OCI-LY3 (cell line): Measurements from ENCODE around the gene LCE3D.

ENCODE experiments used
- EZH2phosphoT487 ChIP-seq: fragments of 200-600 bp; shearing (Covaris generic); IDR thresholded peaks from 2 replicates; pipeline ENCODE4 v1.6.1; 2018; ENCODE audit warnings: antibody characterized with exemption, mixed run types, low read depth
- TF ChIP-seq, protein P1 (sequence below): fragments of 200-600, 300-600 bp; sonication (generic); IDR thresholded peaks from 2 replicates; pipeline ENCODE4 v1.5.1; 2014; ENCODE audit warnings: antibody characterized with exemption, low read length, low read depth

DNA sequence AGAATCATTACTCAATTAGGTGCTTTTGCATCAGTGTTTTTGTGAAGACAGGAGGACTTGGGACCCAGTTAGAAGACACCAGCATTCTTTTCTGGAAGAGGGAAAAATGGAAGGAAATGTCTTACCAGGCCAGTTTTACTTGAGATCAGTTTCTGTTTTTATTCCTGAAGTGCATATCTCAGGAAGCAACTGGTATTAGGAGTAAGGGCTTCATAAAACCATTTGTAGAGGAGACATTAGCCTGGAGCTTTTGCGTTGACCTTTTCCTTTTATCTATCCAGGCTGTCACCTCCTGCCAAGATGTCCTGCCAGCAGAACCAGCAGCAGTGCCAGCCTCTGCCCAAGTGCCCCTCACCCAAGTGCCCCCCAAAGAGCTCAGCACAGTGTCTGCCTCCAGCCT, 33.2 kb upstream of the LCE3D start, which contains the start of gene LCE3B:
- TF ChIP-seq, protein P1, sequence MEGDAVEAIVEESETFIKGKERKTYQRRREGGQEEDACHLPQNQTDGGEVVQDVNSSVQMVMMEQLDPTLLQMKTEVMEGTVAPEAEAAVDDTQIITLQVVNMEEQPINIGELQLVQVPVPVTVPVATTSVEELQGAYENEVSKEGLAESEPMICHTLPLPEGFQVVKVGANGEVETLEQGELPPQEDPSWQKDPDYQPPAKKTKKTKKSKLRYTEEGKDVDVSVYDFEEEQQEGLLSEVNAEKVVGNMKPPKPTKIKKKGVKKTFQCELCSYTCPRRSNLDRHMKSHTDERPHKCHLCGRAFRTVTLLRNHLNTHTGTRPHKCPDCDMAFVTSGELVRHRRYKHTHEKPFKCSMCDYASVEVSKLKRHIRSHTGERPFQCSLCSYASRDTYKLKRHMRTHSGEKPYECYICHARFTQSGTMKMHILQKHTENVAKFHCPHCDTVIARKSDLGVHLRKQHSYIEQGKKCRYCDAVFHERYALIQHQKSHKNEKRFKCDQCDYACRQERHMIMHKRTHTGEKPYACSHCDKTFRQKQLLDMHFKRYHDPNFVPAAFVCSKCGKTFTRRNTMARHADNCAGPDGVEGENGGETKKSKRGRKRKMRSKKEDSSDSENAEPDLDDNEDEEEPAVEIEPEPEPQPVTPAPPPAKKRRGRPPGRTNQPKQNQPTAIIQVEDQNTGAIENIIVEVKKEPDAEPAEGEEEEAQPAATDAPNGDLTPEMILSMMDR, result no peak
- TF ChIP-seq EZH2phosphoT487, result no peak
